GM23338 (cell line): Measurements from ENCODE around the gene RPRML. TPM values are rescaled to one million over a fixed set of nuclear protein-coding genes. Genes with fewer than 3 reads are reported as not detected.

Experiments
- ATAC-seq: fragments of 200-7000 bp; cut with Tn5 transposase; 3 replicates; pipeline ENCODE4 v1.9.1; 2020
- DNase-seq: peaks from one replicate; pipeline ENCODE4 v3.0.0-alpha.2; 2015; ENCODE audit warnings: low spot score
- H2AFZ ChIP-seq: fragments of 200-600 bp; sonication (generic); 2 replicates; pipeline ENCODE4 v1.8.0; 2016; ENCODE audit warnings: antibody characterized with exemption, mild to moderate bottlenecking, moderate library complexity
- H3F3A ChIP-seq: fragments of 200-600 bp; sonication (generic); replicated peaks from 2 replicates; pipeline ENCODE4 v1.8.0; 2017; ENCODE audit warnings: antibody characterized with exemption, mixed run types, low read depth
- H3K27ac ChIP-seq: fragments of 200-600 bp; sonication (generic); 2 replicates; pipeline ENCODE4 v1.6.1; 2016; ENCODE audit warnings: low read depth
- H3K27me3 ChIP-seq: fragments of 200-600 bp; sonication (generic); 2 replicates; pipeline ENCODE4 v1.8.0; 2016; ENCODE audit warnings: mild to moderate bottlenecking, mixed run types, moderate library complexity; ENCODE audit not compliant: insufficient read depth
- H3K36me3 ChIP-seq: fragments of 200-600 bp; sonication (generic); 2 replicates; pipeline ENCODE4 v1.8.0; 2016; ENCODE audit warnings: mild to moderate bottlenecking; ENCODE audit not compliant: insufficient read depth
- H3K4me1 ChIP-seq: fragments of 200-600 bp; sonication (generic); 2 replicates; pipeline ENCODE4 v1.8.0; 2016; ENCODE audit warnings: mild to moderate bottlenecking, moderate library complexity; ENCODE audit not compliant: insufficient read depth
- H3K4me2 ChIP-seq: fragments of 200-600 bp; sonication (generic); 2 replicates; pipeline ENCODE4 v1.7.1; 2017; ENCODE audit warnings: mixed run types
- H3K4me3 ChIP-seq: fragments of 200-600 bp; sonication (generic); 2 replicates; pipeline ENCODE4 v1.6.1; 2016; ENCODE audit warnings: mixed run types
- H3K79me2 ChIP-seq: fragments of 200-600 bp; sonication (generic); replicated peaks from 2 replicates; pipeline ENCODE4 v1.8.0; 2017; ENCODE audit warnings: mild to moderate bottlenecking; ENCODE audit not compliant: insufficient read depth
- H3K9me2 ChIP-seq: fragments of 200-600 bp; sonication (generic); 2 replicates; pipeline ENCODE4 v1.8.0; 2017; ENCODE audit not compliant: insufficient read depth
- H4K20me1 ChIP-seq: fragments of 200-600 bp; sonication (generic); replicated peaks from 2 replicates; pipeline ENCODE4 v1.8.0; 2017; ENCODE audit warnings: mild to moderate bottlenecking; ENCODE audit not compliant: insufficient read depth
- H3K27ac Mint-ChIP-seq: 2 replicates; pipeline ENCODE4 v1.8.0; 2020; ENCODE audit warnings: inconsistent platforms, mild to moderate bottlenecking, moderate library complexity, mixed read lengths
- H3K27me3 Mint-ChIP-seq: 3 replicates; pipeline ENCODE4 v1.8.0; 2022; ENCODE audit warnings: low read depth, mild to moderate bottlenecking, moderate library complexity, mixed read lengths, inconsistent platforms; ENCODE audit not compliant: insufficient read depth, poor library complexity
- H3K36me3 Mint-ChIP-seq: 3 replicates; pipeline ENCODE4 v1.8.0; 2021; ENCODE audit warnings: low read depth, mild to moderate bottlenecking, inconsistent platforms, moderate library complexity, mixed read lengths
- H3K4me1 Mint-ChIP-seq: 3 replicates; pipeline ENCODE4 v1.8.0; 2020; ENCODE audit warnings: mild to moderate bottlenecking, inconsistent platforms, mixed read lengths
- H3K4me3 Mint-ChIP-seq: 3 replicates; pipeline ENCODE4 v1.8.0; 2021; ENCODE audit warnings: moderate library complexity, mild to moderate bottlenecking, inconsistent platforms, mixed read lengths
- H3K9me3 Mint-ChIP-seq: 3 replicates; pipeline ENCODE4 v1.8.0; 2020; ENCODE audit warnings: moderate library complexity, mild to moderate bottlenecking, inconsistent platforms, mixed read lengths
- CREB1 ChIP-seq: fragments of 250-450 bp; sonication (Bioruptor Pico); IDR thresholded peaks from 2 replicates; pipeline ENCODE4 v1.5.0; 2020; ENCODE audit warnings: low read depth, mild to moderate bottlenecking, moderate library complexity
- CTCF ChIP-seq, 2 experiments: fragments of 200-600 bp in 1 of 2; sonication (generic) in 1 of 2; conservative IDR thresholded peaks; 2 replicates each; pipeline versions ENCODE4 v1.5.1 to v1.6.1; 2016 to 2017; ENCODE audit warnings: antibody characterized with exemption in 2 of 2, low read depth in 2 of 2, mild to moderate bottlenecking in 2 of 2, moderate library complexity in 1 of 2
- ETS1 ChIP-seq: IDR thresholded peaks from 2 replicates; pipeline ENCODE4 v1.6.1; 2016; ENCODE audit warnings: antibody characterized with exemption
- EZH2 ChIP-seq: fragments of 200-600 bp; sonication (generic); IDR thresholded peaks from one replicate; pipeline ENCODE4 v1.8.0; 2017; ENCODE audit warnings: antibody characterized with exemption, mild to moderate bottlenecking, low read depth; ENCODE audit not compliant: unreplicated experiment
- EZH2phosphoT487 ChIP-seq: fragments of 200-600 bp; sonication (generic); IDR thresholded peaks from one replicate; pipeline ENCODE4 v1.8.1; 2018; ENCODE audit warnings: antibody characterized with exemption; ENCODE audit not compliant: unreplicated experiment
- JUNB ChIP-seq: IDR thresholded peaks from one replicate; pipeline ENCODE4 v1.6.1; 2016; ENCODE audit warnings: antibody characterized with exemption; ENCODE audit not compliant: unreplicated experiment
- NANOG ChIP-seq: IDR thresholded peaks from 2 replicates; pipeline ENCODE4 v1.6.1; 2016; ENCODE audit warnings: antibody characterized with exemption, borderline replicate concordance
- POLR2AphosphoS5 ChIP-seq: IDR thresholded peaks from 2 replicates; pipeline ENCODE4 v1.6.1; 2016; ENCODE audit warnings: antibody characterized with exemption, low read depth
- REST ChIP-seq: IDR thresholded peaks from one replicate; pipeline ENCODE4 v1.6.1; 2018; ENCODE audit warnings: antibody characterized with exemption; ENCODE audit not compliant: unreplicated experiment
- STAT1 ChIP-seq: IDR thresholded peaks from one replicate; pipeline ENCODE4 v1.6.1; 2016; ENCODE audit warnings: antibody characterized with exemption; ENCODE audit not compliant: unreplicated experiment
- ZNF114 ChIP-seq: fragments of 250-450 bp; sonication (Bioruptor Pico); IDR thresholded peaks from 2 replicates; pipeline ENCODE4 v1.5.0; 2020; ENCODE audit warnings: mild to moderate bottlenecking, moderate library complexity
- ZNF331 ChIP-seq: fragments of 250-450 bp; sonication (Bioruptor Pico); IDR thresholded peaks from 2 replicates; pipeline ENCODE4 v1.5.0; 2020; ENCODE audit warnings: low read depth, mild to moderate bottlenecking, moderate library complexity
- ZNF462 ChIP-seq: fragments of 250-450 bp; sonication (Bioruptor Pico); IDR thresholded peaks from 2 replicates; pipeline ENCODE4 v1.5.0; 2020; ENCODE audit warnings: mild to moderate bottlenecking, moderate library complexity
- polyA plus RNA-seq: library from polyadenylated mRNA; unstranded; fragments of >200 nt; fragmentation: Nextera tagmentation; extraction: Ambion mirVana; gene quantifications from 2 replicates; pipeline ENCODE4 v1.2.1, GENCODE V29; 2016
- total RNA-seq: library from RNA; depleted of rRNA; stranded (reverse); fragments of >200 nt; shearing (Covaris generic); gene quantifications from 2 replicates; pipeline ENCODE4 v1.2.3, GENCODE V29; 2014

Gene RPRML
- total and polyA plus RNA-seq, 2 experiments from 2014 or later, result 2.1 to 16.4 TPM

- Histone ChIP-seq H3K4me1 (no peaks in the 10 kb centered on the region; the same call in 1 of the 2 replicates), H3K79me2 (no peaks in the 10 kb centered on the region), H2AFZ (no peak overlapping the region), H3K4me3 (no peak overlapping the region), H3K9me2 (no peaks in the 10 kb centered on the region), H3F3A (no peaks in the 10 kb centered on the region), H3K4me2 (no peak overlapping the region), H3K36me3 (no peaks in the 10 kb centered on the region), H3K27me3 (no peaks in the 10 kb centered on the region), H3K27ac (no peak overlapping the region), H4K20me1 (peaks cover 4% of the 10 kb centered on the region; the same call in 1 of the 2 replicates)
- no peak overlapping the region for H3K4me3 Mint-ChIP-seq
- no peak overlapping the region for H3K27ac Mint-ChIP-seq
- DNase-seq (no peak), ATAC-seq (no peak)
- no peaks in the 10 kb centered on the region for H3K9me3 Mint-ChIP-seq
- no peaks in the 10 kb centered on the region; the same call in 2 of the 3 replicates for H3K4me1 Mint-ChIP-seq
- peaks cover 8% of the 10 kb centered on the region for H3K27me3 Mint-ChIP-seq
- H3K36me3 Mint-ChIP-seq, result peaks cover 5% of the 10 kb centered on the region; the same call in 2 of the 3 replicates
- TF ChIP-seq EZH2 (no peak), CREB1 (CRISPR knock-in tag) (no peak), ZNF114 (CRISPR knock-in tag) (no peak), STAT1 (no peak), EZH2phosphoT487 (no peak), ETS1 (no peak), JUNB (no peak), ZNF462 (CRISPR knock-in tag) (no peak), NANOG (no peak), ZNF331 (no peak), POLR2AphosphoS5 (no peak), CTCF (conservative IDR thresholded peaks at IDR 0.05; ENCODE audit: low read depth in 2 of 2) (no peak), REST (no peak)
These were observed 26.9 kb downstream of the RPRML start for GRCh38 chr17:46952115-46952514.
